Activated T-cell treated with anti-CD3 and anti-CD28 coated beads, Interleukin-2, amount 50 U/mL, for 72 hours (primary cell): Measurements from ENCODE around the gene PDE6A. TPM values are rescaled to one million over a fixed set of nuclear protein-coding genes. Genes with fewer than 3 reads are reported as not detected.

Source experiments
- ATAC-seq, 2 donors: fragments of 150-1000 bp; cut with Tn5 transposase; replicated peaks in 1 of 2; 2 replicates each; pipeline ENCODE4 v1.10.0; 2021; ENCODE audit warnings: moderate library complexity in 2 of 2, mild to moderate bottlenecking in 1 of 2
- DNase-seq, 2 donors: peaks; one replicate each; pipeline ENCODE4 v3.0.0; 2021 to 2022; ENCODE audit warnings: mixed read lengths in 1 of 2
- H3K27ac Mint-ChIP-seq: one replicate; pipeline ENCODE4 v1.8.0; 2022; ENCODE audit warnings: mild to moderate bottlenecking, moderate library complexity, mixed read lengths
- H3K27me3 Mint-ChIP-seq: one replicate; pipeline ENCODE4 v1.8.0; 2022; ENCODE audit warnings: low read depth, mixed read lengths
- H3K36me3 Mint-ChIP-seq, 2 donors: one replicate each; pipeline ENCODE4 v1.8.0; 2022; ENCODE audit warnings: mixed read lengths in 2 of 2, mild to moderate bottlenecking in 1 of 2; ENCODE audit not compliant: insufficient read depth in 2 of 2
- H3K4me1 Mint-ChIP-seq: one replicate; pipeline ENCODE4 v1.8.0; 2022; ENCODE audit warnings: low read depth, mixed read lengths
- H3K4me3 Mint-ChIP-seq, 2 donors: one replicate each; pipeline ENCODE4 v1.8.0; 2022; ENCODE audit warnings: mild to moderate bottlenecking in 2 of 2, mixed read lengths in 2 of 2, moderate library complexity in 2 of 2
- H3K9me3 Mint-ChIP-seq, 2 donors: one replicate each; pipeline ENCODE4 v1.8.0; 2022; ENCODE audit warnings: mixed read lengths in 2 of 2
- total RNA-seq, 2 donors: library from RNA; stranded (reverse); gene quantifications; one replicate each; pipeline ENCODE4 v1.2.3, GENCODE V29; 2022

The PDE6A gene
- total RNA-seq, 2 donors from 2014 or later, result 0.05 TPM; not detected in 1

DNA sequence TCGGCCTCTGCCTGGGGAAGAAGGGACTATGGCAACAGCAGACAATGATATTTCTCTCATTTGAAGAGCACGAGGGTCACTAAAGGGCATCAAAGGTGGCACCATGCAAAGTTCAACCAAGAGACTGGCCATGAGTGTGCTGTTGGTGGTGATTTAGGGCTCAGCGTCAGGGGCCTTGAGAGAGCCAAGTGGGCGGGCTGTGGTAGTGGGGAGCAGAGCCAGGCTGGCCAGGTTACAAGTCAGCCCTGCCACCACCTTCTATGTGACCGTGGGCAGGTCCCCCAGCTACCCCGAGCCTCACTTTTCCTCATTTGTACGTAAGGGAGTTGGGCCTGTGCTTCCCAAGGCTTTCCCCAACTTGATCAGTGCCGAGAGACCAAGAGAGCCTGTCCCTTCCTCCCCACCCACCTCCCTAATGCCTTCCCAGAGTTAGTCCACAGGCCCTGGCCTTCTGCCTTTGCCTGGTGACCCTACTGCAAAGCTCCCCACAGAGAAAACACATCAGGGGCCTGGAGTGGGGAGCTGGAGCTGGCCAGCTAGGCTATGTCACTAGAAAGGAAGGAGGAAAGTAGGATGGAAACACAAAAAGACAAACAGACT lies 104.3 kb downstream of the PDE6A start:
- no peak for ATAC-seq
- H3K9me3 Mint-ChIP-seq, result no peaks in the 10 kb centered on the region
- no peaks in the 10 kb centered on the region for H3K4me1 Mint-ChIP-seq
- no peak overlapping the region for H3K27ac Mint-ChIP-seq
- H3K36me3 Mint-ChIP-seq, result peaks cover 2 to 7% of the 10 kb centered on the region in 2 donors
- H3K4me3 Mint-ChIP-seq, result no peak overlapping the region
- no peaks in the 10 kb centered on the region for H3K27me3 Mint-ChIP-seq
- DNase-seq, result no peak

DNA sequence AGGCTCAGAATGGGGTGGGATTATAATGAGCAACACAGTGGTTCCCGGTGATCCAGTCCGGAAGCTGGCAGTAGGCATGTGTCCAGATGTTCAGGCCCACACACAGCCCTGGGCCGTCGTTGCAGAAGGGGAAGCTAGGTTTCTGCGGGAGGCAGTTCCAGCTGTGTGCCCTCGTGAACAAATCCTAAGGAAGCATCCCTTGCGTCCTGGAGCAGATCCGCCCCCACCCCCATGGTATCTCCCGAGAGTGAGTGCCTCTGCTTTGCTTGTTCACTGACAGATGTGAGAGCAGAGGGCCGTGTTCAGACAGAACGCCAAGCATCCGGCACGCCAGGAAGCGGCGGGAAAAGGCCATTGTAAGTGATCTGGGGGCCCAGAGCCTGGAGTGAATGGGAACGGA lies 104.8 kb downstream of the PDE6A start:
- ATAC-seq (no peak), DNase-seq (no peak)
- H3K4me3 Mint-ChIP-seq, result no peak overlapping the region
- no peaks in the 10 kb centered on the region for H3K9me3 Mint-ChIP-seq
- no peaks in the 10 kb centered on the region for H3K27me3 Mint-ChIP-seq
- H3K36me3 Mint-ChIP-seq, result peaks cover 2 to 3% of the 10 kb centered on the region in 2 donors
- H3K27ac Mint-ChIP-seq, result no peak overlapping the region
- H3K4me1 Mint-ChIP-seq, result no peaks in the 10 kb centered on the region

DNA sequence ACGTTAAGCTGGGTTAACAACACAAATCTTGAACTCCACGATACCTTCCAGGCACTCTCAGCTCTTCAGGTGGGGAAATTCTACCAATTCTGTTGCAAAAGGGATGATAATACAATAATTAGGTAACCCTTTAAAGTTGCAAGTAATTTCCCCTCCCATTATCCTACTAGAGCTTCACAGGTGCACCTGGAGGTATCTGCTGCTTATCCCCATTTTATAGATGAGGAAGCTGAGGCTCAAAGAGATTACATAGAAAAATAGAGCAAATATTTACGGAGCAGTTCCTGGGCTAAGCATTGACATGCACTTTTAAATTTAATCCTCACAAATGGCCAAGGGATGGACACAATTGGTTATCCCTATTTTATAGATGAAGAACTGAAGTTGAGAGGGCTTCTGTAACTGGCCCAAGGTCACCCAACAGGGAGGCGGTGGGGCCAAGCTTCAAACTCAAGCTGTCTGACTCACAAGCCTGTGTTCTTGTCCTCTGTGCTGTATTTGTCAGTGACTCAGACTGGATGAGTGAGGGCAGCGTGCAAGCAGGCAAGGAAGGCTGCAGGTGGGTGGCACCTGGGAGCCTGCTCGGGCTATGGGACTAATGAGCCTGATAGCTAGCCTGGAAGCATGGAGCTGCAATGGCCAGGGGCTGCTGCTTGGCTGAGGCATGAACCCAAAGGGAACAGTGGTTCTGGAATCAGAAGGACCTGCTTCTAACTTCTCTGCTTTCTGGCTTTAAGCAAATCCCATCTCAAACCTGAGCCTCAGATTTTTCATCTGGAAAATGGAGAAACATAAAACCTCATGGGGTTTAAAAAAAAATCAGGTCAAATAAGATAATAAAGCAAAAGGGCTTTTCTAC lies 105.5 kb downstream of the PDE6A start:
- Mint-ChIP-seq H3K27me3 (no peaks in the 10 kb centered on the region), H3K4me1 (no peaks in the 10 kb centered on the region), H3K27ac (no peak overlapping the region), H3K36me3 (peaks cover 2 to 3% of the 10 kb centered on the region in 2 donors), H3K9me3 (no peaks in the 10 kb centered on the region), H3K4me3 (no peak overlapping the region)
- ATAC-seq (no peak), DNase-seq (no peak)

DNA sequence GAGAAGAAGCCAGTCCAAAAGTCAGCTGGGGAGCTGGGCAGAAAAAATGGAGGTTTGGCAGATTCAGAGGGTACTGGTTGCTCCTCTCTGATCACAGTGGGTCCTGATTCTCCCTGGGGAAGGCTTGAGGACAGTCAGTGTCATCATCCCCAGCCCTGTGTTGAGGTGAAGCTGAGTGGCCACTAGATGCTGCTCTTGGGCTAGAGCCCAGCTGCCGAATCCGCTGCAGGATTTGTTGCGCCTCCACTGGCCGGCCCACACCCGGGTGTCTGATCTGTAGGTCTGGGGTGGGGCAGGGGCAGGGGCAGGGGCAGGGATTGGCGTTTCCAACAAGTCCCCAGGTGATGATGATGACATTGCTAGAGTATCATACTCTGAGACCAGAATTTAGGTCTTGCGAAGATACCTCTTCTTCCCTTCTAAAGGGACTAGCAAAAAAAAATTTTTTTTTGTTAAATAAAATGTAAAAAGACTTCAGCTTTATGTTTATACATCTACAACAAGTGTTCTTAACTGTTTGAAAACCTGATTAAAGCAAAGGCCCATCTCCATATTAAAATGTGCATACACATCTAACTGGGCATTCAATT lies 106.8 kb downstream of the PDE6A start:
- H3K4me1 Mint-ChIP-seq, result no peaks in the 10 kb centered on the region
- H3K4me3 Mint-ChIP-seq, result no peak overlapping the region
- H3K36me3 Mint-ChIP-seq, result peaks cover 2 to 3% of the 10 kb centered on the region in 2 donors
- peak; percentile 19 to 43 for DNase-seq
- H3K27ac Mint-ChIP-seq, result no peak overlapping the region
- H3K27me3 Mint-ChIP-seq, result no peaks in the 10 kb centered on the region
- no peaks in the 10 kb centered on the region for H3K9me3 Mint-ChIP-seq
- peak; percentile 57 to 69 for ATAC-seq

DNA sequence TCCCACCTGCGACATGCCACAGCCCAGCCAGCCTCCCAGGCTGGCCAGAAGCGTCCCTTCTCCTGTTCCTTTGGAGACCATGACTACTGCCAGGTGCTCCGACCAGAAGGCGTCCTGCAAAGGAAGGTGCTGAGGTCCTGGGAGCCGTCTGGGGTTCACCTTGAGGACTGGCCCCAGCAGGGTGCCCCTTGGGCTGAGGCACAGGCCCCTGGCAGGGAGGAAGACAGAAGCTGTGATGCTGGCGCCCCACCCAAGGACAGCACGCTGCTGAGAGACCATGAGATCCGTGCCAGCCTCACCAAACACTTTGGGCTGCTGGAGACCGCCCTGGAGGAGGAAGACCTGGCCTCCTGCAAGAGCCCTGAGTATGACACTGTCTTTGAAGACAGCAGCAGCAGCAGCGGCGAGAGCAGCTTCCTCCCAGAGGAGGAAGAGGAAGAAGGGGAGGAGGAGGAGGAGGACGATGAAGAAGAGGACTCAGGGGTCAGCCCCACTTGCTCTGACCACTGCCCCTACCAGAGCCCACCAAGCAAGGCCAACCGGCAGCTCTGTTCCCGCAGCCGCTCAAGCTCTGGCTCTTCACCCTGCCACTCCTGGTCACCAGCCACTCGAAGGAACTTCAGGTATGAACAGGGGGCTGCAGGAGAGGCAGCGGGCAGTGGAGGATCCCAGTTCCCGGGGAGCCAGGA lies 108.0 kb downstream of the PDE6A start:
- Mint-ChIP-seq H3K4me1 (peaks cover 1% of the 10 kb centered on the region), H3K4me3 (no peak overlapping the region), H3K9me3 (no peaks in the 10 kb centered on the region), H3K27me3 (no peaks in the 10 kb centered on the region), H3K36me3 (peaks cover 0 to 2% of the 10 kb centered on the region in 2 donors), H3K27ac (no peak overlapping the region)
- ATAC-seq (no peak), DNase-seq (no peak)

DNA sequence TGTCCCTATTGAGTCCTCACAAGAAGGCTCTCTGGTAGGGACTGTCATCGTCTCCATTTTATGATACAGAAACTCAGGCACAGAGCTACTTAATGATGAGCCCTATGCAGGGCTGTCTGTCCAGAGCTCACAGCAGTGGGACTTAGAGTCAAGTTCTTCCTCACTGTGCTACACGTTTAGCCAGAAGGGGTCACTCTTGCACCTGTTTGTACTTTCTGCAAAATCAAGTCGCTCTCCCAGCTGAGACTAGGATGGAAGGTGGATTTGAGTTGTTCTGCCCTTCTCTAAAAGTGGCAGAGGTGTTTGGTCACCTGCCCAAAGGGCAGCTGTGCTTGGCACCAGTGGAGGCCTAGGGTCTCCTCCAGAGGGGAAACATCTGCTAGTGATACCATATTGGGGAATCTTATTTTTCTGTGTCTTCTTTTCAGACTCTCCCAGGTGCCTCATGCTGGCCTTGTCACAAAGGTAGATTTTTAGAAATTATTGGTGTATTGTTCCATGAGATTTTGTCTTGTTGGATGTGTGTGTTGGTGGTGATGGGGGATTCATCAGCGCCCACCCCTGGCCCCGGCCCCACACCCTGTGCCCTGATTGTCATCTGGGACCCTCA lies 110.2 kb downstream of the PDE6A start:
- H3K9me3 Mint-ChIP-seq, result no peaks in the 10 kb centered on the region
- ATAC-seq, result peak; percentile 50
- no peaks in the 10 kb centered on the region for H3K27me3 Mint-ChIP-seq
- H3K4me1 Mint-ChIP-seq, result peaks cover 6% of the 10 kb centered on the region
- H3K27ac Mint-ChIP-seq, result no peak overlapping the region
- DNase-seq, result peak; percentile 58 to 65
- peaks cover 0 to 2% of the 10 kb centered on the region in 2 donors for H3K36me3 Mint-ChIP-seq
- H3K4me3 Mint-ChIP-seq, result no peak overlapping the region

DNA sequence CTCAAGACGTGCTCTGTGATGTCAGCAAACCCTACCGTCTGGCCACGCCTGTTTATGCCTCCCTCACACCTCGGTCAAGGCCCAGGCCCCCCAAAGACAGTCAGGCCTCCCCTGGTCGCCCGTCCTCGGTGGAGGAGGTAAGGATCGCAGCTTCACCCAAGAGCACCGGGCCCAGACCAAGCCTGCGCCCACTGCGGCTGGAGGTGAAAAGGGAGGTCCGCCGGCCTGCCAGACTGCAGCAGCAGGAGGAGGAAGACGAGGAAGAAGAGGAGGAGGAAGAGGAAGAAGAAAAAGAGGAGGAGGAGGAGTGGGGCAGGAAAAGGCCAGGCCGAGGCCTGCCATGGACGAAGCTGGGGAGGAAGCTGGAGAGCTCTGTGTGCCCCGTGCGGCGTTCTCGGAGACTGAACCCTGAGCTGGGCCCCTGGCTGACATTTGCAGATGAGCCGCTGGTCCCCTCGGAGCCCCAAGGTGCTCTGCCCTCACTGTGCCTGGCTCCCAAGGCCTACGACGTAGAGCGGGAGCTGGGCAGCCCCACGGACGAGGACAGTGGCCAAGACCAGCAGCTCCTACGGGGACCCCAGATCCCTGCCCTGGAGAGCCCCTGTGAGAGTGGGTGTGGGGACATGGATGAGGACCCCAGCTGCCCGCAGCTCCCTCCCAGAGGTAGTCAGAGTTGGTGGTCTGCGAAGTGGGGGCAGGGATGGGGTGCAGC lies 111.3 kb downstream of the PDE6A start:
- Mint-ChIP-seq H3K9me3 (no peaks in the 10 kb centered on the region), H3K27me3 (no peaks in the 10 kb centered on the region), H3K4me3 (no peak overlapping the region), H3K4me1 (peaks cover 6% of the 10 kb centered on the region), H3K27ac (no peak overlapping the region), H3K36me3 (peaks cover 0 to 2% of the 10 kb centered on the region in 2 donors)
- no peak for ATAC-seq
- no peak for DNase-seq

DNA sequence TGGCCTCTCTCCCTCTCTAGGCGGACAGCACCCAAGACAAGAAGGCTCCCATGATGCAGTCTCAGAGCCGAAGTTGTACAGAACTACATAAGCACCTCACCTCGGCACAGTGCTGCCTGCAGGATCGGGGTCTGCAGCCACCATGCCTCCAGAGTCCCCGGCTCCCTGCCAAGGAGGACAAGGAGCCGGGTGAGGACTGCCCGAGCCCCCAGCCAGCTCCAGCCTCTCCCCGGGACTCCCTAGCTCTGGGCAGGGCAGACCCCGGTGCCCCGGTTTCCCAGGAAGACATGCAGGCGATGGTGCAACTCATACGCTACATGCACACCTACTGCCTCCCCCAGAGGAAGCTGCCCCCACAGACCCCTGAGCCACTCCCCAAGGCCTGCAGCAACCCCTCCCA lies 112.0 kb downstream of the PDE6A start:
- Mint-ChIP-seq H3K4me1 (peaks cover 6% of the 10 kb centered on the region), H3K36me3 (peaks cover 0 to 2% of the 10 kb centered on the region in 2 donors), H3K27ac (no peak overlapping the region), H3K4me3 (no peak overlapping the region), H3K9me3 (no peaks in the 10 kb centered on the region), H3K27me3 (no peaks in the 10 kb centered on the region)
- DNase-seq (no peak), ATAC-seq (no peak)

DNA sequence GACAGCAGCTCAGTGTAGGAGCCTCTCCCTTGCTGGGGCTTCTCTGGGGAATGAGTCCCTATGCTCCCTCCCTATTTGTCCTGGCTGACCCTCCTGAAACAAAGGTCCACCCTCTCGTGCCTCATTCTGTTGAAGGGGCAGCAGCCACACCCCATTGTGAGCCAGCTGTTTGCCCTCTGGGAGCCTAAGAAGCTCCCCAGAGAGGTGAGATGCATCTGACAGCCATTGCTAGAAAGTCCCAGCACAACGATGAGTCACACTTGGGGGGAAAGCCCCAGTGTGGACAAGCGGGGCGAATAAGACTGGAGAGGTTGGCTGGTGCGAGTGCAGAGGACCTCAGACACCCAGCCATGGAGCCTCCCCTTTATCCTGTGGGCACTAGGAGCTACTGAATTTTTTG lies 113.1 kb downstream of the PDE6A start:
- Mint-ChIP-seq H3K36me3 (peaks cover 0 to 1% of the 10 kb centered on the region in 2 donors), H3K4me3 (no peak overlapping the region), H3K27ac (peak overlapping the region; percentile 68), H3K27me3 (no peaks in the 10 kb centered on the region), H3K9me3 (no peaks in the 10 kb centered on the region), H3K4me1 (peaks cover 6% of the 10 kb centered on the region)
- ATAC-seq (peak; percentile 88 to 90), DNase-seq (peak; percentile 64 to 74)

DNA sequence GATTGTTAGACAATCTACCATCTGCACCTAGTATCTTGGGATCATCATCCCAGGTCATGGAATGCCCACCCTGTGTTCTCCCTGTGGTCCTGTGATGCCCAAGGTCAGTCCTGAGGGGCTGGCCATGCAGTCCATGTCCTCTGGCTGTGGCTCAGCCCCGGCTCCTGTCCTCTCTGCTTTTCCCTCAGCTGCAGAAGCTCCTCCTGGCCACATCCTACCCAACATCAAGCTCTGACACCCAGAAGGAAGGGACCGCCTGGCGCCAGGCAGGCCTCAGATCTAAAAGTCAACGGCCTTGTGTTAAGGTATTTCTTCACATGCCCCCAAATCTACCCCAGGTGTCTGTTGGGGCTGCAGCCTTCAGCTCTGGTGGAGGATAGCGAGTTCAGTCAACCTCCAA lies 114.0 kb downstream of the PDE6A start:
- H3K4me3 Mint-ChIP-seq, result no peak overlapping the region
- no peak overlapping the region for H3K27ac Mint-ChIP-seq
- no peaks in the 10 kb centered on the region for H3K9me3 Mint-ChIP-seq
- ATAC-seq (no peak), DNase-seq (no peak)
- H3K36me3 Mint-ChIP-seq, result no peaks in the 10 kb centered on the region
- peaks cover 6% of the 10 kb centered on the region for H3K4me1 Mint-ChIP-seq
- no peaks in the 10 kb centered on the region for H3K27me3 Mint-ChIP-seq

DNA sequence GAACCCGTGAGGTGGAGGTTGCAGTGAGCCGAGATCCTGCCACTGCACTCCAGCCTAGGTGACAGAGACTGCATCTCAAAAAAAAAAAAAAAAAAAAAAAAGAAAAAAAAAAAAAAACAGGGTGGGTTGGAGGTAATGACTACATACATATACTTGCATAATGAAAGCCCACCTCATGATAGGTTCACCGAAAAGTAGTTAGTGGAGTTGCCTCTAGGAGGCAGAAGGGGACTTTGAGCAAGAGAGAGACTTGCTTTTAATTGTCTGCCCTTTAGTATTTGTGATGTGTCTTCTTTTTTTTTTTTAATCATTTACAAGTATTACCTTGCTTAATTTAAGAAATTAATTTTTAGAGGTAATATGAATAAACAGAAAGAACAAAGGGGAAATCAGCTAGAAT lies 114.6 kb downstream of the PDE6A start:
- peaks cover 6% of the 10 kb centered on the region for H3K4me1 Mint-ChIP-seq
- no peaks in the 10 kb centered on the region for H3K27me3 Mint-ChIP-seq
- H3K9me3 Mint-ChIP-seq, result no peaks in the 10 kb centered on the region
- ATAC-seq (no peak), DNase-seq (no peak)
- H3K4me3 Mint-ChIP-seq, result no peak overlapping the region
- no peaks in the 10 kb centered on the region for H3K36me3 Mint-ChIP-seq
- no peak overlapping the region for H3K27ac Mint-ChIP-seq
